Activated CD8-positive, alpha-beta T cell treated with anti-CD3 and anti-CD28 coated beads, Interleukin-2, amount 10 ng/mL, durations not matched to agents 7 days and 5 days (primary cell): ENCODE measurements around the gene GRXCR2. TPM values are rescaled to one million over a fixed set of nuclear protein-coding genes. Genes with fewer than 3 reads are reported as not detected.

ENCODE experiments used
- ATAC-seq: fragments of 150-1000 bp; cut with Tn5 transposase; one replicate; pipeline ENCODE4 v1.10.0; 2021; ENCODE audit warnings: moderate library complexity
- CTCF ChIA-PET: fragments of 350-600 bp; sonication (Branson Sonifier 250); formaldehyde crosslinking; loops from one replicate; lab custom pipeline; 2021; ENCODE audit warnings: antibody characterized with exemption; lab: Charles Lee
- POLR2A ChIA-PET: fragments of 350-600 bp; sonication (Branson Sonifier 250); formaldehyde crosslinking; loops from one replicate; lab custom pipeline; 2021; ENCODE audit warnings: antibody characterized with exemption; lab: Charles Lee
- DNase-seq: peaks from one replicate; pipeline ENCODE4 v3.0.0-alpha.2; 2020
- H3K27ac Mint-ChIP-seq: one replicate; pipeline ENCODE4 v1.8.0; 2021; ENCODE audit warnings: mild to moderate bottlenecking, mixed read lengths
- H3K27me3 Mint-ChIP-seq: one replicate; pipeline ENCODE4 v1.8.0; 2021; ENCODE audit warnings: low read depth, mixed read lengths
- H3K36me3 Mint-ChIP-seq: one replicate; pipeline ENCODE4 v1.8.0; 2021; ENCODE audit warnings: low read depth, mixed read lengths
- H3K4me1 Mint-ChIP-seq: one replicate; pipeline ENCODE4 v1.8.0; 2021; ENCODE audit warnings: low read depth, mixed read lengths
- H3K4me3 Mint-ChIP-seq: one replicate; pipeline ENCODE4 v1.8.0; 2021; ENCODE audit warnings: mild to moderate bottlenecking, mixed read lengths
- H3K9me3 Mint-ChIP-seq: one replicate; pipeline ENCODE4 v1.8.0; 2022; ENCODE audit warnings: mixed read lengths; ENCODE audit not compliant: insufficient read depth
- total RNA-seq, 2 experiments: library from RNA; stranded (reverse); gene quantifications; one replicate each; pipeline ENCODE4 v1.2.3, GENCODE V29; 2021

GRXCR2 gene, protein sequence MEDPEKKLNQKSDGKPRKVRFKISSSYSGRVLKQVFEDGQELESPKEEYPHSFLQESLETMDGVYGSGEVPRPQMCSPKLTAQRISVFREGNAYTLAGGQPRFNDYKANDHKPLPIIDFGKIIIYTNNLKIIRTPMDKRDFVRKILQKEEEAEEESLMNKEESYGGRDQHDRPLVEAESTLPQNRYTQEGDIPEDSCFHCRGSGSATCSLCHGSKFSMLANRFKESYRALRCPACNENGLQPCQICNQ
- total RNA-seq, result not detected

DNA sequence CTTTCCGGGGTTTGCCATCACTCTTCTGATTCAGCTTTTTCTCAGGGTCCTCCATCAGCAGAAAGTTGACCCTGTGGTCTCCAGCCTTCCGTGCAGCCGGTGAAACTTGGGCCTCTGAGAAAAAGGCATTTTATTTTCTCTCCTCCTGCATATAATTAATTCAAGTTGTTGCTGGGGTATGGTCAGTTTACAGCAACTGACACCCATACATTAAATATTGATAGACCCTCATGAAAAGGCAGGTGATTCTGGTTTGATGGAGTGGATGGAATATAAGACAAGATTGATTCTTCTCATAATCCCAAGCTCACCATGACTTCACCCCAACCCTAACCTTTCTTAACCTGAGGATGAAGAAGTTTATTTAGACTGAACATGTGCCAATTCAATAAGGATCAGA lies at the start of gene GRXCR2:
GRXCR2 (minus strand) TSS at position 101 of the 400 bp plus-strand sequence; CDS start at position 55, 46 bp downstream.
- H3K36me3 Mint-ChIP-seq, result no peaks in the 10 kb centered on the region
- no peaks in the 10 kb centered on the region for H3K27me3 Mint-ChIP-seq
- H3K27ac Mint-ChIP-seq, result no peak within 1 kb of the TSS
- no peaks in the 10 kb centered on the region for H3K9me3 Mint-ChIP-seq
- POLR2A ChIA-PET, result no interaction called here
- DNase-seq, result no peak
- no peak for ATAC-seq
- CTCF ChIA-PET, result no interaction called here
- H3K4me1 Mint-ChIP-seq, result no peaks in the 10 kb centered on the region
- no peak within 1 kb of the TSS for H3K4me3 Mint-ChIP-seq

DNA sequence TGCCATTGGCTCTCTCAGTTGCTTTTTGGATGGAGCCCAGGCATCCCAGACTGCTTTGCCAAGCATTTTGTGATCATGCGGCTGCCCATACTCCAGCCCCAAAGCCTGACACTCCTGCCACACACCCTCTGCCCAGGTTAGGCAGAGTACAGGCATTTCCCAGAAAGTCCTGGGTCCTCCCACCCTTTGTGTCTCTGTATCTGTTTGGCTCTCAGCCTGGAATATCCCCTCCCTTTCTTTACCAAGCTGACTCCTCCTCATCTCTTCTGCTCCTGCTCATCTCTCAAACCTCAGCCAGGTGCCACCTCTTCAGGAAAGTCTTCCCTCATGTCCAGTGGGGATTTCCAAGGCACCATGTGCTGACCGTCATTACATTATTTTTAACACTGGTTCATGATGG lies 49.2 kb upstream of the GRXCR2 start:
- Mint-ChIP-seq H3K36me3 (no peaks in the 10 kb centered on the region), H3K27ac (no peak overlapping the region), H3K4me3 (no peak overlapping the region), H3K9me3 (no peaks in the 10 kb centered on the region), H3K27me3 (peaks cover 11% of the 10 kb centered on the region), H3K4me1 (no peaks in the 10 kb centered on the region)
- ATAC-seq (no peak), DNase-seq (no peak)
- ChIA-PET POLR2A (no interaction called here), CTCF (no interaction called here)

DNA sequence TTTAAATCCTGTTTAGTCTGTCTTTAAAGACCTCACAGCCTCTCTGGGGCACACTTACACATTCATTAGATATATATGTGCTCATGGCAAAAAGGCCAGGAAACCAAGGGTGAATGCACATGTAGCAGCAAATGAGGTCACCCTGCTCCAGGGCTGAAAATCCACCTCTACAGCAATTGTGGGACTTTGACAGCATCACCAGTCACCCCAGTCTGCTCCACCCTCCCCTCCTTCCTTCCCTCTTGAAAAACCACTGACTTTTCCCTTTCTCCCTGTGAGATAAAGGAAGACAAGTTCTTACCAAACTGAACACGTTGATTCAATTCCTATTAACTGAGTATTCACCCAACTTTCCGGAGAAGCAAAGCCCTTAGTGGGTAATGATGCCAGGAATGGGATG lies 48.4 kb upstream of the GRXCR2 start:
- DNase-seq, result no peak
- ChIA-PET CTCF (no interaction called here), POLR2A (no interaction called here)
- no peak for ATAC-seq
- Mint-ChIP-seq H3K36me3 (no peaks in the 10 kb centered on the region), H3K4me3 (no peak overlapping the region), H3K4me1 (no peaks in the 10 kb centered on the region), H3K9me3 (no peaks in the 10 kb centered on the region), H3K27me3 (peaks cover 10% of the 10 kb centered on the region), H3K27ac (no peak overlapping the region)

DNA sequence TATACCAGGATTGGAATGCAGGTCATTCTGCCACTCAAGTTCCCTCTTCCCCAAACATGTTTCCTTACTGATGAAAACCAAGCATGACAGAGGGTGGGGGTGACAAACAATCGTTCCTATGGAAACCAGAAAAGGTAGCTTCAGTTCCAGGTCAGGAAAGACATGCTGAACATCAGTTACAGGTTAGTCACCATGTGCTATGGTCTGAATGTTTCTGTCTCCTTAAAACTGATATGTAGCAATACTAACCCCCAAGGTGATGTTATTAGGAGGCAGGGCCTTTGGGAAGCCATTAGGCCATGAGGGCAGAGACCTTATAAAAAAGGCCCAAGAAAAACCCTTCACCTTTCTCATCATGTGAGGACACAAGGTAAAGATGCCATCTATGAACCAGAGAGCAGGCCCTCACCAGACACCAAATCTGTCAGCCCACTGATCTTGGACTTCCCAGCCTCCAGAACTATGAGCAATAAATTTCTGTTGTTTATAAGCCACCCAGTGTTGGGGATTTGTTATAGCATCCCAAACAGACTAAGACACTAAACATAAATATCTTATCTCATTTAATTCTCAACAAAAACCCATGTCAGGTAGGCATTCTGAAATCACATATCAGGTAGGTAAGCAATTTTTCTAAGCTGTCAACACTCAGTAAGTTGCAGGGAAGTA lies 47.9 kb upstream of the GRXCR2 start:
- H3K4me1 Mint-ChIP-seq, result no peaks in the 10 kb centered on the region
- no peak overlapping the region for H3K4me3 Mint-ChIP-seq
- H3K36me3 Mint-ChIP-seq, result no peaks in the 10 kb centered on the region
- DNase-seq (no peak), ATAC-seq (no peak)
- no peak overlapping the region for H3K27ac Mint-ChIP-seq
- CTCF ChIA-PET, result no interaction called here
- no peaks in the 10 kb centered on the region for H3K9me3 Mint-ChIP-seq
- POLR2A ChIA-PET, result no interaction called here
- H3K27me3 Mint-ChIP-seq, result peaks cover 7% of the 10 kb centered on the region

DNA sequence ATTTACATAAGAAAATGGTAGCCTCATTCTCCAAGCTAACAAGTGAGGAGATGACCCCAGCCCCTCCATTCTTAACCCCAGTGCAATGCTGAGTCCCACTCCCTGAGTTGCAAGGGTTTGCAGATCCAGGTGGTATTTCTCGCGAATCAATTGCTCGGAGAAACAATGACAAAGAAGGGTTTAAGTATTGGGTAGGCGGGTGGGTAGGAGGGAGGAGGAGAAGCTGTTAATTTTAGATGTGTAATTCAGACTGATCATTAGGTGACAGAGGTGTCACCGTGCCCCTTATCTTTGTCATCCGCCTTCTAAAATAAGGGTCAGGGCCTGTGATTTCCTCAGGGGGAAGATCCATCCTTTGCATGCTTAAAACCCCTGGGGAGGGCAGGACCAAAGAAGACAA lies 46.6 kb upstream of the GRXCR2 start:
- ATAC-seq, result no peak
- ChIA-PET CTCF (no interaction called here), POLR2A (no interaction called here)
- H3K4me3 Mint-ChIP-seq, result no peak overlapping the region
- no peak overlapping the region for H3K27ac Mint-ChIP-seq
- no peaks in the 10 kb centered on the region for H3K4me1 Mint-ChIP-seq
- H3K36me3 Mint-ChIP-seq, result no peaks in the 10 kb centered on the region
- H3K9me3 Mint-ChIP-seq, result no peaks in the 10 kb centered on the region
- H3K27me3 Mint-ChIP-seq, result peaks cover 7% of the 10 kb centered on the region
- no peak for DNase-seq

DNA sequence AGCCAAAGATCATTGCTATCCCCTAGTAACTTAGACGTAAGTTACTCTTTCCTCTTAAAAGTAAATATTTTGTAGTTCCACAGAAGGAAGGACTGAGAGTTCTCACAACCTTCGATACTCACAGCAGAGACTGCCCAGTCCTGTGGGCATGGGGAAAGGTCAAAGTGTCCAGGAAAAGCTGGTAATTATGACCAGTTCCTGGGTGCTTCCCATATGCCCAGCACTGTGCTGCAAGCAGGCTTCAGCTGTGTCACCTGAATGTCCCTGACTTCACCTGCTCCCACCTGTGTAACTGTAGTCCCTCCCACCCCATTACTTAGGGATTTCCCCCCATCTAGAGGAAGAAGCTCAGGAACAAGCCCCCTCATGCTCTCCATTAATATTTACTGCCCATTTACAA lies 45.6 kb upstream of the GRXCR2 start:
- Mint-ChIP-seq H3K27me3 (peaks cover 4% of the 10 kb centered on the region), H3K4me1 (no peaks in the 10 kb centered on the region), H3K36me3 (no peaks in the 10 kb centered on the region), H3K4me3 (no peak overlapping the region), H3K9me3 (no peaks in the 10 kb centered on the region), H3K27ac (no peak overlapping the region)
- POLR2A ChIA-PET, result no interaction called here
- no peak for DNase-seq
- no peak for ATAC-seq
- CTCF ChIA-PET, result no interaction called here

DNA sequence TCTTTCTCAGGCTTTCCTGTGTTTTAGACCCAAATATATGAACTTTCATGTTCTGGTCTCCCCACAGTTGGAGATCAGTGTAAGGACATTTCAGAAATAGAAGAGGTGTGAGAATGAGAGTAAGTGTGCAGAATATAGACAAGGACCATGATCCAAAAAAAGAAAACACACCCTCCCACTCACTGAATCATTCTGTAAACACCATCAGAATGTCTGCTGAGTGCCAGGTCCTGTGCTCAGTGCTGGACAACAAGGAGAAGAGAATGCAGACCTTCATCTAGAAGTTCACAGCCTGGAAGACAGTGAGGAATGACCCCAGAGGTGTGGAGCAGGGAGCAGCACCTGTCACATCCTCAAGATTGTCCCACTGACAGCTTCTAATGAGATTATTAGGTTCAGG lies 44.5 kb upstream of the GRXCR2 start:
- Mint-ChIP-seq H3K4me1 (no peaks in the 10 kb centered on the region), H3K36me3 (no peaks in the 10 kb centered on the region), H3K4me3 (no peak overlapping the region), H3K27me3 (peaks cover 4% of the 10 kb centered on the region), H3K27ac (no peak overlapping the region), H3K9me3 (no peaks in the 10 kb centered on the region)
- DNase-seq (no peak), ATAC-seq (no peak)
- ChIA-PET POLR2A (no interaction called here), CTCF (no interaction called here)

DNA sequence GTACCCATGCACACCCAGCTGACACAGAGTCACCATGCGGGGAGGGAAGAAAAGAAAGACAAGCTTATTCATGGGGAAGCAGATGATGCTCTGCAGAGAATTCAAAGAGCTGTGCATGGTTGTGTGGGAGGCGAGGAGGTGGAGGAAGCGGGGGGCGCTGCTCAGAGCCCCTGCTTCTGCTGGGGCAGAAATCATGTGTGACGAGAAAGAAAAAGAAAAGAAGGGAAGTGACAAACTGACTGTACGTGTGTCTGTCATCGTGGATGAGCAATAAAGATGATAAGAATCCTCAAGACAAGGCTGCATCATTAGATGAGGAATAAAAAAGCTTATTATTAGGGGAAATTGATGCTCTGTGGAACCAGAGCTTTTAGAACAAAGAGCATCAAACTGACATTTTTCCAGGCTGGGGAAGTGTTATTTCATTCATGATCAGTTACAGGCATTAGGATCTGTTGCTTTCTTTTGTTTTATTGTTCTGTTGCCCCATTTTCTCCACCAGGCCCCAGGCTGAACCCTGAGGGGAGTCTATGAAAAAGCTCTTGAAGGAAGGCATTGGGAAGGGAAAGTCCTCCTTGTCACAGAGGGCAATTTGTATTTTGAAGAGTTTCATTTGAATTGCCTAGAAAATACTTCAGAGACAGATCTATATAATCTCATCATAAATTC lies 43.3 kb upstream of the GRXCR2 start:
- ATAC-seq (no peak), DNase-seq (no peak)
- Mint-ChIP-seq H3K9me3 (no peaks in the 10 kb centered on the region), H3K4me3 (no peak overlapping the region), H3K27me3 (peaks cover 4% of the 10 kb centered on the region), H3K36me3 (no peaks in the 10 kb centered on the region), H3K4me1 (no peaks in the 10 kb centered on the region), H3K27ac (no peak overlapping the region)
- ChIA-PET POLR2A (no interaction called here), CTCF (no interaction called here)

DNA sequence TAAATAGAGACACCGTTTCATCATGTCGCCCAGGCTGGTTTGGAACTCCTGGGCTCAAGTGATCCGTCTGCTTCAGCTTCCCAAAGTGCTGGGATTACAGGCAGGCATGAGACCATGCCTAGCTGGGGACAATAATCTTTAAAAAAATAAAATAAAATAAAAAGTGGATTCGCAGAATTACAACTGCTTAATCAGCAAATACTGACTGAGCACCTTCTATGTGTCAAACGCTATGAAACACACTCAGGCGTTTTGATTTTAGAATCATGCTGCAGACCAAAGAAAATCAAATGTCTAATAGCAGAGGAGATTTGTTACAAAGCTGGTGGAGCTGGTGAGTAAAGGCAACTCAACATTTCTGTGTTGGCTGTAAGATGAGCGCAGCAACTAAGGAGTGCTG lies 40.9 kb upstream of the GRXCR2 start:
- ATAC-seq, result no peak
- CTCF ChIA-PET, result no interaction called here
- Mint-ChIP-seq H3K36me3 (no peaks in the 10 kb centered on the region), H3K27ac (no peak overlapping the region), H3K27me3 (peaks cover 4% of the 10 kb centered on the region), H3K4me1 (no peaks in the 10 kb centered on the region), H3K9me3 (no peaks in the 10 kb centered on the region), H3K4me3 (no peak overlapping the region)
- POLR2A ChIA-PET, result no interaction called here
- DNase-seq, result no peak

DNA sequence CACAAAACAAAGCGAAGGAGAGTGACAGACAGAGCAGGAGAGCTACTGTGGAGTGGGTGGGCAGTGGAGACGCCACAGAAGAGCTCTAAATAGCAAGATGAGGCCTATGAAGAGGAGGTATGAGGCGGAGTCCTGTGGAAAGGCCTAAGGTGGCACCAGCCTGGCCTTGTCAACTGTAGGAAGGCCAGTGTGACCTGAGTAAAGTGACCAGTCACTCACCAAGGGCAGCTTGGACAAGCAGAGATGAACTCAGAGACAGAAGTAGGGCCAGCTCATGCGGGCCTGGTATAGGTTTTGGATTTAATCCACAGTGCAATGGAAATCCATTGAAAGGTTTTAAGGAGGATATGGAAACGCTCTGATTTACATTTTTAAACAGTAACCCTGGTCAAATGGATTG lies 39.8 kb upstream of the GRXCR2 start:
- CTCF ChIA-PET, result no interaction called here
- no peaks in the 10 kb centered on the region for H3K4me1 Mint-ChIP-seq
- H3K27me3 Mint-ChIP-seq, result peaks cover 4% of the 10 kb centered on the region
- H3K4me3 Mint-ChIP-seq, result no peak overlapping the region
- H3K9me3 Mint-ChIP-seq, result no peaks in the 10 kb centered on the region
- no peak overlapping the region for H3K27ac Mint-ChIP-seq
- no peak for DNase-seq
- no peaks in the 10 kb centered on the region for H3K36me3 Mint-ChIP-seq
- ATAC-seq, result no peak
- POLR2A ChIA-PET, result no interaction called here

DNA sequence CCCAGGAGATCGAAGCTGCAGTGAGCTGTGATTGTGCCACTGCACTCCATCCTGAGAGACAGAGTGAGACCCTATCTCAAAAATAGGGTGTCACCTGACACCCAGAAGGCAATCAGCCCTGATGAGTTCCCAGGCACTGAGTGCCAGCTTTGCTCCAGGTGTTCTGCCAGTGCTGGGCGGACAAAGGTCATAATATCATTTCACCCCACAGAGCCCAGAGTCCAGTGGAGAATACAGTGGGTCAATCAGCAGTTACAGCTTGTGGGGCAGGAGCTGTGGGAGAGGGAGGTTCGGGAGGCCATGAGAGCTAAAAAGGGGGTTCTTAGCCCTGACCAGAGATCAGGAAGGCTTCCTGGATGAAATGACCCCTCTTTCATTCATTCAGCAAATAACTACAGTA lies 39.2 kb upstream of the GRXCR2 start:
- ATAC-seq (no peak), DNase-seq (no peak)
- Mint-ChIP-seq H3K36me3 (no peaks in the 10 kb centered on the region), H3K9me3 (no peaks in the 10 kb centered on the region), H3K4me3 (no peak overlapping the region), H3K27me3 (peaks cover under 1% of the 10 kb centered on the region), H3K4me1 (no peaks in the 10 kb centered on the region), H3K27ac (no peak overlapping the region)
- ChIA-PET POLR2A (no interaction called here), CTCF (no interaction called here)

DNA sequence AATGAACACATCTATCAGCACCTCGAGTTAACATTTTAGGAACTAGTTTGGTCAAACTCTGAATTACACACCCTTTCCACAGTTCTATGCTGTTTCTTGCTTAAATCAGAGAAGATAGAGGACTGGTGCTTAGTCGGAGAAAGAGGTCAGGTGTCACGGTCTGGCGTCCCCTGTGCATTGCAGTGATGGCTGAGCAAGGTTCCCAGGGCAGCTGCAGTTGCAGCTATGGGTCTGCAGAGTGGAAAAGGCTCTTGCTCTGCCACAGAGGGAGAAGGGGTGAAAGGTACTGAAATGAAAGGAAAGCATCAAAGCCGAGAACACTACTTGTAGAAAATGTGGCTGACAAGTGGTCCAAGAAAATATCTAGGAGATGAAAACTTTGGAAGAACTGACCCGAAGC lies 38.4 kb upstream of the GRXCR2 start:
- DNase-seq (no peak), ATAC-seq (no peak)
- Mint-ChIP-seq H3K9me3 (no peaks in the 10 kb centered on the region), H3K27me3 (no peaks in the 10 kb centered on the region), H3K36me3 (no peaks in the 10 kb centered on the region), H3K27ac (no peak overlapping the region), H3K4me3 (no peak overlapping the region), H3K4me1 (no peaks in the 10 kb centered on the region)
- ChIA-PET POLR2A (no interaction called here), CTCF (no interaction called here)
